ENCODE results near the gene FIGNL1. TPM values are rescaled to one million over a fixed set of nuclear protein-coding genes. Genes with fewer than 3 reads are reported as not detected.

The FIGNL1 gene
- total and polyA plus RNA-seq, 10 of the 15 experiments (the other 5 are each of a cell fraction or from before 2014, with no cell fraction given), result 11.5 to 37.4 (median 29.0) TPM

DNA sequence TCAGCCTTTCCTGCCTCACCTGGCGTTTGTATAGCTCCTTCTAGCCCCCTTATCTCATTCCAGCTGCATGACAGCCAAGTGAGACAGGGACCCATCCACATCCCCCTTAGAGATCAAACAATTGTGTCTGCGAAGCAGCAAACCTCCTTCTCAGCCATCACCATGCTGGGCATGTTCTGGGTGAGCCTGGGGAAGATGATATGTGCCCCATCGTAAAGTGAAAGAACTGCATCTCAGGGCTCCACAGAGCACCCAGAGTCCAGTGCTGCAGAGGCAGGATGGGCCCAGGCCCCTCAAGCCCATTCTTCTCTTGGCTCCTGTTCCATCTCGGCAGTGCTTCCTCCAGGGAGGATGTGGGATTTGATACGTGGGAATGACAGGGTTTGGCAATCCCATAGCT, 43.2 kb downstream of the FIGNL1 start:
- Histone ChIP-seq H3K79me2 (ENCODE audit: control insufficient read depth, insufficient read depth, low read length) (no peaks in the 10 kb centered on the region), H3K27ac (ENCODE audit: control insufficient read depth, insufficient read depth) (no peak overlapping the region), H3K36me3 (ENCODE audit: control insufficient read depth in 2 of 2, insufficient read depth in 2 of 2, low read length in 1 of 2) (peaks cover 0 to 3% of the 10 kb centered on the region in 2 experiments; a peak in 1 of 4 replicates), H3K4me3 (no peak overlapping the region), H3K9me3 (replicated peaks; ENCODE audit: control insufficient read depth, insufficient read depth, low read length) (no peaks in the 10 kb centered on the region), H3K4me2 (ENCODE audit: control insufficient read depth, insufficient read depth) (no peak overlapping the region; the same call in 1 of the 2 replicates), H3K4me1 (ENCODE audit: control insufficient read depth, insufficient read depth, low read length) (peaks cover 70% of the 10 kb centered on the region), H4K20me1 (ENCODE audit: control insufficient read depth, insufficient read depth) (no peaks in the 10 kb centered on the region), H3K27me3 (replicated peaks in 1 of 2; ENCODE audit: control insufficient read depth in 2 of 2, insufficient read depth in 2 of 2, low read length in 1 of 2) (no peaks in the 10 kb centered on the region), H3K9ac (ENCODE audit: control insufficient read depth, insufficient read depth, low read length) (no peak overlapping the region), H2AFZ (ENCODE audit: control insufficient read depth, low read depth, low read length) (no peak overlapping the region)
- FAIRE-seq, result no peak
- in situ Hi-C loops (cut with MboI) (no loop called here), intact Hi-C loops (cut with micrococcal nuclease; ENCODE audit: unreplicated experiment) (no loop called here)
- TF ChIP-seq, protein P1, sequence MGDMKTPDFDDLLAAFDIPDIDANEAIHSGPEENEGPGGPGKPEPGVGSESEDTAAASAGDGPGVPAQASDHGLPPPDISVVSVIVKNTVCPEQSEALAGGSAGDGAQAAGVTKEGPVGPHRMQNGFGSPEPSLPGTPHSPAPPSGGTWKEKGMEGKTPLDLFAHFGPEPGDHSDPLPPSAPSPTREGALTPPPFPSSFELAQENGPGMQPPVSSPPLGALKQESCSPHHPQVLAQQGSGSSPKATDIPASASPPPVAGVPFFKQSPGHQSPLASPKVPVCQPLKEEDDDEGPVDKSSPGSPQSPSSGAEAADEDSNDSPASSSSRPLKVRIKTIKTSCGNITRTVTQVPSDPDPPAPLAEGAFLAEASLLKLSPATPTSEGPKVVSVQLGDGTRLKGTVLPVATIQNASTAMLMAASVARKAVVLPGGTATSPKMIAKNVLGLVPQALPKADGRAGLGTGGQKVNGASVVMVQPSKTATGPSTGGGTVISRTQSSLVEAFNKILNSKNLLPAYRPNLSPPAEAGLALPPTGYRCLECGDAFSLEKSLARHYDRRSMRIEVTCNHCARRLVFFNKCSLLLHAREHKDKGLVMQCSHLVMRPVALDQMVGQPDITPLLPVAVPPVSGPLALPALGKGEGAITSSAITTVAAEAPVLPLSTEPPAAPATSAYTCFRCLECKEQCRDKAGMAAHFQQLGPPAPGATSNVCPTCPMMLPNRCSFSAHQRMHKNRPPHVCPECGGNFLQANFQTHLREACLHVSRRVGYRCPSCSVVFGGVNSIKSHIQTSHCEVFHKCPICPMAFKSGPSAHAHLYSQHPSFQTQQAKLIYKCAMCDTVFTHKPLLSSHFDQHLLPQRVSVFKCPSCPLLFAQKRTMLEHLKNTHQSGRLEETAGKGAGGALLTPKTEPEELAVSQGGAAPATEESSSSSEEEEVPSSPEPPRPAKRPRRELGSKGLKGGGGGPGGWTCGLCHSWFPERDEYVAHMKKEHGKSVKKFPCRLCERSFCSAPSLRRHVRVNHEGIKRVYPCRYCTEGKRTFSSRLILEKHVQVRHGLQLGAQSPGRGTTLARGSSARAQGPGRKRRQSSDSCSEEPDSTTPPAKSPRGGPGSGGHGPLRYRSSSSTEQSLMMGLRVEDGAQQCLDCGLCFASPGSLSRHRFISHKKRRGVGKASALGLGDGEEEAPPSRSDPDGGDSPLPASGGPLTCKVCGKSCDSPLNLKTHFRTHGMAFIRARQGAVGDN (IDR thresholded peaks at IDR 0.05), result no peak
- TF ChIP-seq, protein P2, sequence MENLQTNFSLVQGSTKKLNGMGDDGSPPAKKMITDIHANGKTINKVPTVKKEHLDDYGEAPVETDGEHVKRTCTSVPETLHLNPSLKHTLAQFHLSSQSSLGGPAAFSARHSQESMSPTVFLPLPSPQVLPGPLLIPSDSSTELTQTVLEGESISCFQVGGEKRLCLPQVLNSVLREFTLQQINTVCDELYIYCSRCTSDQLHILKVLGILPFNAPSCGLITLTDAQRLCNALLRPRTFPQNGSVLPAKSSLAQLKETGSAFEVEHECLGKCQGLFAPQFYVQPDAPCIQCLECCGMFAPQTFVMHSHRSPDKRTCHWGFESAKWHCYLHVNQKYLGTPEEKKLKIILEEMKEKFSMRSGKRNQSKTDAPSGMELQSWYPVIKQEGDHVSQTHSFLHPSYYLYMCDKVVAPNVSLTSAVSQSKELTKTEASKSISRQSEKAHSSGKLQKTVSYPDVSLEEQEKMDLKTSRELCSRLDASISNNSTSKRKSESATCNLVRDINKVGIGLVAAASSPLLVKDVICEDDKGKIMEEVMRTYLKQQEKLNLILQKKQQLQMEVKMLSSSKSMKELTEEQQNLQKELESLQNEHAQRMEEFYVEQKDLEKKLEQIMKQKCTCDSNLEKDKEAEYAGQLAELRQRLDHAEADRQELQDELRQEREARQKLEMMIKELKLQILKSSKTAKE (IDR thresholded peaks at IDR 0.05; ENCODE audit: low read depth, poor library complexity, severe bottlenecking), result no peak
- TF ChIP-seq MAX (IDR thresholded peaks at IDR 0.05; ENCODE audit: low read depth, low read length) (no peak), POLR2AphosphoS2 (IDR thresholded peaks at IDR 0.05; ENCODE audit: low read depth, low read length) (no peak), IRF5 (IDR thresholded peaks at IDR 0.05; ENCODE audit: borderline replicate concordance) (no peak), CBFB (IDR thresholded peaks at IDR 0.05; ENCODE audit: low read depth) (no peak), RFX5 (IDR thresholded peaks at IDR 0.05; ENCODE audit: low read depth, low read length) (no peak)
- TF ChIP-seq, protein P3, sequence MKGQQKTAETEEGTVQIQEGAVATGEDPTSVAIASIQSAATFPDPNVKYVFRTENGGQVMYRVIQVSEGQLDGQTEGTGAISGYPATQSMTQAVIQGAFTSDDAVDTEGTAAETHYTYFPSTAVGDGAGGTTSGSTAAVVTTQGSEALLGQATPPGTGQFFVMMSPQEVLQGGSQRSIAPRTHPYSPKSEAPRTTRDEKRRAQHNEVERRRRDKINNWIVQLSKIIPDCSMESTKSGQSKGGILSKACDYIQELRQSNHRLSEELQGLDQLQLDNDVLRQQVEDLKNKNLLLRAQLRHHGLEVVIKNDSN (IDR thresholded peaks at IDR 0.05; ENCODE audit: borderline replicate concordance, extremely low read length, insufficient read depth, low read depth, low read length), result no peak
- 35% methylated on average over 5 of the region's 5 CpGs for WGBS (ENCODE audit: insufficient coverage, insufficient replicate concordance, low lambda C conversion rate, missing lambda C conversion rate)
- POLR2A ChIA-PET, result no interaction called here
- DNase-seq (ENCODE audit: low read depth, low spot score), result no peak
- SMC1A ChIA-PET (ENCODE audit: uncharacterized antibody, unreplicated experiment), result interaction anchor here (0.7 to 5.1 kb wide), 6 partner anchors 10 to 202 kb away, joined by 3 to 28 read pairs (median 3); no protein-coding TSS in a partner anchor
- BruUV-seq (replicated peaks), result no TSS peak
- no peak for ATAC-seq
- RAD21 ChIA-PET (ENCODE audit: unreplicated experiment), result interaction anchor here (1.1 to 1.4 kb wide), 2 partner anchors 10 to 93 kb away, joined by 3 to 4 read pairs; no protein-coding TSS in a partner anchor
- CTCF ChIA-PET, result interaction anchor here (0.6 to 2.1 kb wide), 5 partner anchors 11 to 314 kb away, joined by 3 to 14 read pairs (median 4); partner anchors contain the start of gene ZPBP
